GM23338 (cell line): ENCODE data around the gene PTPDC1. TPM values are rescaled to one million over a fixed set of nuclear protein-coding genes. Genes with fewer than 3 reads are reported as not detected.

Source experiments
- ATAC-seq: fragments of 200-7000 bp; cut with Tn5 transposase; 3 replicates; pipeline ENCODE4 v1.9.1; 2020
- DNase-seq: peaks from one replicate; pipeline ENCODE4 v3.0.0-alpha.2; 2015; ENCODE audit warnings: low spot score
- H2AFZ ChIP-seq: fragments of 200-600 bp; sonication (generic); 2 replicates; pipeline ENCODE4 v1.8.0; 2016; ENCODE audit warnings: antibody characterized with exemption, mild to moderate bottlenecking, moderate library complexity
- H3F3A ChIP-seq: fragments of 200-600 bp; sonication (generic); replicated peaks from 2 replicates; pipeline ENCODE4 v1.8.0; 2017; ENCODE audit warnings: antibody characterized with exemption, mixed run types, low read depth
- H3K27ac ChIP-seq: fragments of 200-600 bp; sonication (generic); 2 replicates; pipeline ENCODE4 v1.6.1; 2016; ENCODE audit warnings: low read depth
- H3K27me3 ChIP-seq: fragments of 200-600 bp; sonication (generic); 2 replicates; pipeline ENCODE4 v1.8.0; 2016; ENCODE audit warnings: mild to moderate bottlenecking, mixed run types, moderate library complexity; ENCODE audit not compliant: insufficient read depth
- H3K36me3 ChIP-seq: fragments of 200-600 bp; sonication (generic); 2 replicates; pipeline ENCODE4 v1.8.0; 2016; ENCODE audit warnings: mild to moderate bottlenecking; ENCODE audit not compliant: insufficient read depth
- H3K4me1 ChIP-seq: fragments of 200-600 bp; sonication (generic); 2 replicates; pipeline ENCODE4 v1.8.0; 2016; ENCODE audit warnings: mild to moderate bottlenecking, moderate library complexity; ENCODE audit not compliant: insufficient read depth
- H3K4me2 ChIP-seq: fragments of 200-600 bp; sonication (generic); 2 replicates; pipeline ENCODE4 v1.7.1; 2017; ENCODE audit warnings: mixed run types
- H3K4me3 ChIP-seq: fragments of 200-600 bp; sonication (generic); 2 replicates; pipeline ENCODE4 v1.6.1; 2016; ENCODE audit warnings: mixed run types
- H3K79me2 ChIP-seq: fragments of 200-600 bp; sonication (generic); replicated peaks from 2 replicates; pipeline ENCODE4 v1.8.0; 2017; ENCODE audit warnings: mild to moderate bottlenecking; ENCODE audit not compliant: insufficient read depth
- H3K9me2 ChIP-seq: fragments of 200-600 bp; sonication (generic); 2 replicates; pipeline ENCODE4 v1.8.0; 2017; ENCODE audit not compliant: insufficient read depth
- H4K20me1 ChIP-seq: fragments of 200-600 bp; sonication (generic); replicated peaks from 2 replicates; pipeline ENCODE4 v1.8.0; 2017; ENCODE audit warnings: mild to moderate bottlenecking; ENCODE audit not compliant: insufficient read depth
- H3K27ac Mint-ChIP-seq: 2 replicates; pipeline ENCODE4 v1.8.0; 2020; ENCODE audit warnings: inconsistent platforms, mild to moderate bottlenecking, moderate library complexity, mixed read lengths
- H3K27me3 Mint-ChIP-seq: 3 replicates; pipeline ENCODE4 v1.8.0; 2022; ENCODE audit warnings: low read depth, mild to moderate bottlenecking, moderate library complexity, mixed read lengths, inconsistent platforms; ENCODE audit not compliant: insufficient read depth, poor library complexity
- H3K36me3 Mint-ChIP-seq: 3 replicates; pipeline ENCODE4 v1.8.0; 2021; ENCODE audit warnings: low read depth, mild to moderate bottlenecking, inconsistent platforms, moderate library complexity, mixed read lengths
- H3K4me1 Mint-ChIP-seq: 3 replicates; pipeline ENCODE4 v1.8.0; 2020; ENCODE audit warnings: mild to moderate bottlenecking, inconsistent platforms, mixed read lengths
- H3K4me3 Mint-ChIP-seq: 3 replicates; pipeline ENCODE4 v1.8.0; 2021; ENCODE audit warnings: moderate library complexity, mild to moderate bottlenecking, inconsistent platforms, mixed read lengths
- H3K9me3 Mint-ChIP-seq: 3 replicates; pipeline ENCODE4 v1.8.0; 2020; ENCODE audit warnings: moderate library complexity, mild to moderate bottlenecking, inconsistent platforms, mixed read lengths
- CREB1 ChIP-seq: fragments of 250-450 bp; sonication (Bioruptor Pico); IDR thresholded peaks from 2 replicates; pipeline ENCODE4 v1.5.0; 2020; ENCODE audit warnings: low read depth, mild to moderate bottlenecking, moderate library complexity
- EZH2 ChIP-seq: fragments of 200-600 bp; sonication (generic); IDR thresholded peaks from one replicate; pipeline ENCODE4 v1.8.0; 2017; ENCODE audit warnings: antibody characterized with exemption, mild to moderate bottlenecking, low read depth; ENCODE audit not compliant: unreplicated experiment
- EZH2phosphoT487 ChIP-seq: fragments of 200-600 bp; sonication (generic); IDR thresholded peaks from one replicate; pipeline ENCODE4 v1.8.1; 2018; ENCODE audit warnings: antibody characterized with exemption; ENCODE audit not compliant: unreplicated experiment
- JUNB ChIP-seq: IDR thresholded peaks from one replicate; pipeline ENCODE4 v1.6.1; 2016; ENCODE audit warnings: antibody characterized with exemption; ENCODE audit not compliant: unreplicated experiment
- NANOG ChIP-seq: IDR thresholded peaks from 2 replicates; pipeline ENCODE4 v1.6.1; 2016; ENCODE audit warnings: antibody characterized with exemption, borderline replicate concordance
- POLR2AphosphoS5 ChIP-seq: IDR thresholded peaks from 2 replicates; pipeline ENCODE4 v1.6.1; 2016; ENCODE audit warnings: antibody characterized with exemption, low read depth
- STAT1 ChIP-seq: IDR thresholded peaks from one replicate; pipeline ENCODE4 v1.6.1; 2016; ENCODE audit warnings: antibody characterized with exemption; ENCODE audit not compliant: unreplicated experiment
- ZNF114 ChIP-seq: fragments of 250-450 bp; sonication (Bioruptor Pico); IDR thresholded peaks from 2 replicates; pipeline ENCODE4 v1.5.0; 2020; ENCODE audit warnings: mild to moderate bottlenecking, moderate library complexity
- ZNF331 ChIP-seq: fragments of 250-450 bp; sonication (Bioruptor Pico); IDR thresholded peaks from 2 replicates; pipeline ENCODE4 v1.5.0; 2020; ENCODE audit warnings: low read depth, mild to moderate bottlenecking, moderate library complexity
- polyA plus RNA-seq: library from polyadenylated mRNA; unstranded; fragments of >200 nt; fragmentation: Nextera tagmentation; extraction: Ambion mirVana; gene quantifications from 2 replicates; pipeline ENCODE4 v1.2.1, GENCODE V29; 2016
- total RNA-seq: library from RNA; depleted of rRNA; stranded (reverse); fragments of >200 nt; shearing (Covaris generic); gene quantifications from 2 replicates; pipeline ENCODE4 v1.2.3, GENCODE V29; 2014
- TF ChIP-seq, protein P1 (sequence below), 2 experiments: fragments of 200-600 bp in 1 of 2; sonication (generic) in 1 of 2; conservative IDR thresholded peaks; 2 replicates each; pipeline versions ENCODE4 v1.5.1 to v1.6.1; 2016 to 2017; ENCODE audit warnings: antibody characterized with exemption in 2 of 2, low read depth in 2 of 2, mild to moderate bottlenecking in 2 of 2, moderate library complexity in 1 of 2
- TF ChIP-seq, protein P2 (sequence below): fragments of 250-450 bp; sonication (Bioruptor Pico); IDR thresholded peaks from 2 replicates; pipeline ENCODE4 v1.5.0; 2020; ENCODE audit warnings: mild to moderate bottlenecking, moderate library complexity
- TF ChIP-seq, protein P3 (sequence below): IDR thresholded peaks from 2 replicates; pipeline ENCODE4 v1.6.1; 2016; ENCODE audit warnings: antibody characterized with exemption
- TF ChIP-seq, protein P4 (sequence below): IDR thresholded peaks from one replicate; pipeline ENCODE4 v1.6.1; 2018; ENCODE audit warnings: antibody characterized with exemption; ENCODE audit not compliant: unreplicated experiment

PTPDC1 gene
- total and polyA plus RNA-seq, 2 experiments from 2014 or later: 4.3 to 10.6 TPM

DNA sequence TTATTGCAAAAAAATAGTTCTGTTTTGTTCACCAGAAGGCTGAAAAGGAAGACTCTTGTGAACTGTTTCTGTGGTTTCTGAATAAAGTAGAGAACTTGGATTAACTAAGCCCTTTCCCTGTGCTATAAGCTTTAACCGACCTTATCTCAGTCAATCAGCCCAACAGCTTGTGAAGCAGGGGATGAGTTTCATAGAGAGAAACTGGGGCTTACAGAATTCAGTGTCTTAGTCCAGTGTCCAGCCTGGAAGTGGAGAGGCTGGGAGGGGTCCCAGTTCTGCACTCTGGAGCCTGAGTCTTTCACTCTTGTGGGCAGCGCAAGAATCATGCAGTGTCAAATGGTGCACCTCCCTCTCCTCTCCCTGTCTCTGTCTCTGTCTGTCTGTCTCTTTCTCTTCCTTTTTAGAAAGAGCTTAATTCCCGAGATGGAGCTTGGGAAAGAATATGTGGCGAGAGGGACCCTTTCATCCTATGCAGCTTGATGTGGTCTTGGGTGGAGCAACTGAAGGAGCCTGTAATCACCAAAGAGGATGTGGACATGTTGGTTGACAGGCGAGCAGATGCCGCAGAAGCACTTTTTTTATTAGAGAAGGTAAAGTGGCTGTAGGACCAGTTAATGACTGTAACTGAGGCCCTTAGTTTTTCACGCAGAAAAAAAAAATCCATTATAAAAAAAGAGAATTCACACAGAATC is 17.0 kb downstream of the PTPDC1 start:
- H3K4me1 Mint-ChIP-seq: peaks cover 14% of the 10 kb centered on the region
- H3K27ac Mint-ChIP-seq: no peak overlapping the region
- no peaks in the 10 kb centered on the region for H3K9me3 Mint-ChIP-seq
- Histone ChIP-seq H3F3A (no peaks in the 10 kb centered on the region), H3K27ac (no peak overlapping the region), H4K20me1 (no peaks in the 10 kb centered on the region), H3K27me3 (no peaks in the 10 kb centered on the region), H3K4me2 (no peak overlapping the region), H3K79me2 (no peaks in the 10 kb centered on the region), H3K4me1 (peaks cover 13% of the 10 kb centered on the region), H3K36me3 (no peaks in the 10 kb centered on the region), H3K9me2 (no peaks in the 10 kb centered on the region), H3K4me3 (no peak overlapping the region), H2AFZ (no peak overlapping the region)
- no peak overlapping the region for H3K4me3 Mint-ChIP-seq
- peaks cover 9% of the 10 kb centered on the region; the same call in 2 of the 3 replicates for H3K36me3 Mint-ChIP-seq
- H3K27me3 Mint-ChIP-seq: peaks cover 4% of the 10 kb centered on the region
- no peak for TF ChIP-seq EZH2phosphoT487
- TF ChIP-seq NANOG: no peak
- TF ChIP-seq CREB1 (CRISPR knock-in tag): no peak
- no peak for TF ChIP-seq ZNF114 (CRISPR knock-in tag)
- TF ChIP-seq POLR2AphosphoS5: no peak
- TF ChIP-seq, protein P1, sequence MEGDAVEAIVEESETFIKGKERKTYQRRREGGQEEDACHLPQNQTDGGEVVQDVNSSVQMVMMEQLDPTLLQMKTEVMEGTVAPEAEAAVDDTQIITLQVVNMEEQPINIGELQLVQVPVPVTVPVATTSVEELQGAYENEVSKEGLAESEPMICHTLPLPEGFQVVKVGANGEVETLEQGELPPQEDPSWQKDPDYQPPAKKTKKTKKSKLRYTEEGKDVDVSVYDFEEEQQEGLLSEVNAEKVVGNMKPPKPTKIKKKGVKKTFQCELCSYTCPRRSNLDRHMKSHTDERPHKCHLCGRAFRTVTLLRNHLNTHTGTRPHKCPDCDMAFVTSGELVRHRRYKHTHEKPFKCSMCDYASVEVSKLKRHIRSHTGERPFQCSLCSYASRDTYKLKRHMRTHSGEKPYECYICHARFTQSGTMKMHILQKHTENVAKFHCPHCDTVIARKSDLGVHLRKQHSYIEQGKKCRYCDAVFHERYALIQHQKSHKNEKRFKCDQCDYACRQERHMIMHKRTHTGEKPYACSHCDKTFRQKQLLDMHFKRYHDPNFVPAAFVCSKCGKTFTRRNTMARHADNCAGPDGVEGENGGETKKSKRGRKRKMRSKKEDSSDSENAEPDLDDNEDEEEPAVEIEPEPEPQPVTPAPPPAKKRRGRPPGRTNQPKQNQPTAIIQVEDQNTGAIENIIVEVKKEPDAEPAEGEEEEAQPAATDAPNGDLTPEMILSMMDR (conservative IDR thresholded peaks at IDR 0.05; ENCODE audit: low read depth in 2 of 2): no peak
- TF ChIP-seq, protein P2, sequence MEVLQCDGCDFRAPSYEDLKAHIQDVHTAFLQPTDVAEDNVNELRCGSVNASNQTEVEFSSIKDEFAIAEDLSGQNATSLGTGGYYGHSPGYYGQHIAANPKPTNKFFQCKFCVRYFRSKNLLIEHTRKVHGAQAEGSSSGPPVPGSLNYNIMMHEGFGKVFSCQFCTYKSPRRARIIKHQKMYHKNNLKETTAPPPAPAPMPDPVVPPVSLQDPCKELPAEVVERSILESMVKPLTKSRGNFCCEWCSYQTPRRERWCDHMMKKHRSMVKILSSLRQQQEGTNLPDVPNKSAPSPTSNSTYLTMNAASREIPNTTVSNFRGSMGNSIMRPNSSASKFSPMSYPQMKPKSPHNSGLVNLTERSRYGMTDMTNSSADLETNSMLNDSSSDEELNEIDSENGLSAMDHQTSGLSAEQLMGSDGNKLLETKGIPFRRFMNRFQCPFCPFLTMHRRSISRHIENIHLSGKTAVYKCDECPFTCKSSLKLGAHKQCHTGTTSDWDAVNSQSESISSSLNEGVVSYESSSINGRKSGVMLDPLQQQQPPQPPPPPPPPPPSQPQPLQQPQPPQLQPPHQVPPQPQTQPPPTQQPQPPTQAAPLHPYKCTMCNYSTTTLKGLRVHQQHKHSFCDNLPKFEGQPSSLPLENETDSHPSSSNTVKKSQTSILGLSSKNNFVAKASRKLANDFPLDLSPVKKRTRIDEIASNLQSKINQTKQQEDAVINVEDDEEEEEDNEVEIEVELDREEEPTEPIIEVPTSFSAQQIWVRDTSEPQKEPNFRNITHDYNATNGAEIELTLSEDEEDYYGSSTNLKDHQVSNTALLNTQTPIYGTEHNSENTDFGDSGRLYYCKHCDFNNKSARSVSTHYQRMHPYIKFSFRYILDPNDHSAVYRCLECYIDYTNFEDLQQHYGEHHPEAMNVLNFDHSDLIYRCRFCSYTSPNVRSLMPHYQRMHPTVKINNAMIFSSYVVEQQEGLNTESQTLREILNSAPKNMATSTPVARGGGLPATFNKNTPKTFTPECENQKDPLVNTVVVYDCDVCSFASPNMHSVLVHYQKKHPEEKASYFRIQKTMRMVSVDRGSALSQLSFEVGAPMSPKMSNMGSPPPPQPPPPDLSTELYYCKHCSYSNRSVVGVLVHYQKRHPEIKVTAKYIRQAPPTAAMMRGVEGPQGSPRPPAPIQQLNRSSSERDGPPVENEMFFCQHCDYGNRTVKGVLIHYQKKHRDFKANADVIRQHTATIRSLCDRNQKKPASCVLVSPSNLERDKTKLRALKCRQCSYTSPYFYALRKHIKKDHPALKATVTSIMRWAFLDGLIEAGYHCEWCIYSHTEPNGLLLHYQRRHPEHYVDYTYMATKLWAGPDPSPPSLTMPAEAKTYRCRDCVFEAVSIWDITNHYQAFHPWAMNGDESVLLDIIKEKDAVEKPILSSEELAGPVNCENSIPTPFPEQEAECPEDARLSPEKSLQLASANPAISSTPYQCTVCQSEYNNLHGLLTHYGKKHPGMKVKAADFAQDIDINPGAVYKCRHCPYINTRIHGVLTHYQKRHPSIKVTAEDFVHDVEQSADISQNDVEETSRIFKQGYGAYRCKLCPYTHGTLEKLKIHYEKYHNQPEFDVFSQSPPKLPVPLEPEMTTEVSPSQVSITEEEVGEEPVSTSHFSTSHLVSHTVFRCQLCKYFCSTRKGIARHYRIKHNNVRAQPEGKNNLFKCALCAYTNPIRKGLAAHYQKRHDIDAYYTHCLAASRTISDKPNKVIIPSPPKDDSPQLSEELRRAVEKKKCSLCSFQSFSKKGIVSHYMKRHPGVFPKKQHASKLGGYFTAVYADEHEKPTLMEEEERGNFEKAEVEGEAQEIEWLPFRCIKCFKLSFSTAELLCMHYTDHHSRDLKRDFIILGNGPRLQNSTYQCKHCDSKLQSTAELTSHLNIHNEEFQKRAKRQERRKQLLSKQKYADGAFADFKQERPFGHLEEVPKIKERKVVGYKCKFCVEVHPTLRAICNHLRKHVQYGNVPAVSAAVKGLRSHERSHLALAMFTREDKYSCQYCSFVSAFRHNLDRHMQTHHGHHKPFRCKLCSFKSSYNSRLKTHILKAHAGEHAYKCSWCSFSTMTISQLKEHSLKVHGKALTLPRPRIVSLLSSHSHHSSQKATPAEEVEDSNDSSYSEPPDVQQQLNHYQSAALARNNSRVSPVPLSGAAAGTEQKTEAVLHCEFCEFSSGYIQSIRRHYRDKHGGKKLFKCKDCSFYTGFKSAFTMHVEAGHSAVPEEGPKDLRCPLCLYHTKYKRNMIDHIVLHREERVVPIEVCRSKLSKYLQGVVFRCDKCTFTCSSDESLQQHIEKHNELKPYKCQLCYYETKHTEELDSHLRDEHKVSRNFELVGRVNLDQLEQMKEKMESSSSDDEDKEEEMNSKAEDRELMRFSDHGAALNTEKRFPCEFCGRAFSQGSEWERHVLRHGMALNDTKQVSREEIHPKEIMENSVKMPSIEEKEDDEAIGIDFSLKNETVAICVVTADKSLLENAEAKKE (CRISPR knock-in tag): no peak
- TF ChIP-seq JUNB: no peak
- no peak for TF ChIP-seq ZNF331 (CRISPR knock-in tag)
- TF ChIP-seq, protein P3, sequence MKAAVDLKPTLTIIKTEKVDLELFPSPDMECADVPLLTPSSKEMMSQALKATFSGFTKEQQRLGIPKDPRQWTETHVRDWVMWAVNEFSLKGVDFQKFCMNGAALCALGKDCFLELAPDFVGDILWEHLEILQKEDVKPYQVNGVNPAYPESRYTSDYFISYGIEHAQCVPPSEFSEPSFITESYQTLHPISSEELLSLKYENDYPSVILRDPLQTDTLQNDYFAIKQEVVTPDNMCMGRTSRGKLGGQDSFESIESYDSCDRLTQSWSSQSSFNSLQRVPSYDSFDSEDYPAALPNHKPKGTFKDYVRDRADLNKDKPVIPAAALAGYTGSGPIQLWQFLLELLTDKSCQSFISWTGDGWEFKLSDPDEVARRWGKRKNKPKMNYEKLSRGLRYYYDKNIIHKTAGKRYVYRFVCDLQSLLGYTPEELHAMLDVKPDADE: no peak
- TF ChIP-seq, protein P4, sequence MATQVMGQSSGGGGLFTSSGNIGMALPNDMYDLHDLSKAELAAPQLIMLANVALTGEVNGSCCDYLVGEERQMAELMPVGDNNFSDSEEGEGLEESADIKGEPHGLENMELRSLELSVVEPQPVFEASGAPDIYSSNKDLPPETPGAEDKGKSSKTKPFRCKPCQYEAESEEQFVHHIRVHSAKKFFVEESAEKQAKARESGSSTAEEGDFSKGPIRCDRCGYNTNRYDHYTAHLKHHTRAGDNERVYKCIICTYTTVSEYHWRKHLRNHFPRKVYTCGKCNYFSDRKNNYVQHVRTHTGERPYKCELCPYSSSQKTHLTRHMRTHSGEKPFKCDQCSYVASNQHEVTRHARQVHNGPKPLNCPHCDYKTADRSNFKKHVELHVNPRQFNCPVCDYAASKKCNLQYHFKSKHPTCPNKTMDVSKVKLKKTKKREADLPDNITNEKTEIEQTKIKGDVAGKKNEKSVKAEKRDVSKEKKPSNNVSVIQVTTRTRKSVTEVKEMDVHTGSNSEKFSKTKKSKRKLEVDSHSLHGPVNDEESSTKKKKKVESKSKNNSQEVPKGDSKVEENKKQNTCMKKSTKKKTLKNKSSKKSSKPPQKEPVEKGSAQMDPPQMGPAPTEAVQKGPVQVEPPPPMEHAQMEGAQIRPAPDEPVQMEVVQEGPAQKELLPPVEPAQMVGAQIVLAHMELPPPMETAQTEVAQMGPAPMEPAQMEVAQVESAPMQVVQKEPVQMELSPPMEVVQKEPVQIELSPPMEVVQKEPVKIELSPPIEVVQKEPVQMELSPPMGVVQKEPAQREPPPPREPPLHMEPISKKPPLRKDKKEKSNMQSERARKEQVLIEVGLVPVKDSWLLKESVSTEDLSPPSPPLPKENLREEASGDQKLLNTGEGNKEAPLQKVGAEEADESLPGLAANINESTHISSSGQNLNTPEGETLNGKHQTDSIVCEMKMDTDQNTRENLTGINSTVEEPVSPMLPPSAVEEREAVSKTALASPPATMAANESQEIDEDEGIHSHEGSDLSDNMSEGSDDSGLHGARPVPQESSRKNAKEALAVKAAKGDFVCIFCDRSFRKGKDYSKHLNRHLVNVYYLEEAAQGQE: no peak
- no peak for TF ChIP-seq EZH2
- no peak for TF ChIP-seq STAT1
- DNase-seq (no peak), ATAC-seq (no peak)
